Esophagus muscularis mucosa (tissue), 3 donors: ENCODE data around the gene CAMKV.

Experiments used
- POLR2AphosphoS5 ChIP-seq, 2 donors: sonication (generic); formaldehyde crosslinking; IDR thresholded peaks; one replicate each; pipeline ENCODE4 v1.6.1; 2017; ENCODE audit warnings: antibody characterized with exemption in 2 of 2
- TF ChIP-seq, protein P1 (sequence below), 3 experiments: fragments of 200-600 bp in 2 of 3; fragments of 450-650 bp in 1 of 3; sonication (generic) in 2 of 3; IDR thresholded peaks; one replicate each; pipeline ENCODE4 v1.5.1; 2017 to 2019; ENCODE audit warnings: antibody characterized with exemption in 3 of 3, mild to moderate bottlenecking in 2 of 3, moderate library complexity in 1 of 3

DNA sequence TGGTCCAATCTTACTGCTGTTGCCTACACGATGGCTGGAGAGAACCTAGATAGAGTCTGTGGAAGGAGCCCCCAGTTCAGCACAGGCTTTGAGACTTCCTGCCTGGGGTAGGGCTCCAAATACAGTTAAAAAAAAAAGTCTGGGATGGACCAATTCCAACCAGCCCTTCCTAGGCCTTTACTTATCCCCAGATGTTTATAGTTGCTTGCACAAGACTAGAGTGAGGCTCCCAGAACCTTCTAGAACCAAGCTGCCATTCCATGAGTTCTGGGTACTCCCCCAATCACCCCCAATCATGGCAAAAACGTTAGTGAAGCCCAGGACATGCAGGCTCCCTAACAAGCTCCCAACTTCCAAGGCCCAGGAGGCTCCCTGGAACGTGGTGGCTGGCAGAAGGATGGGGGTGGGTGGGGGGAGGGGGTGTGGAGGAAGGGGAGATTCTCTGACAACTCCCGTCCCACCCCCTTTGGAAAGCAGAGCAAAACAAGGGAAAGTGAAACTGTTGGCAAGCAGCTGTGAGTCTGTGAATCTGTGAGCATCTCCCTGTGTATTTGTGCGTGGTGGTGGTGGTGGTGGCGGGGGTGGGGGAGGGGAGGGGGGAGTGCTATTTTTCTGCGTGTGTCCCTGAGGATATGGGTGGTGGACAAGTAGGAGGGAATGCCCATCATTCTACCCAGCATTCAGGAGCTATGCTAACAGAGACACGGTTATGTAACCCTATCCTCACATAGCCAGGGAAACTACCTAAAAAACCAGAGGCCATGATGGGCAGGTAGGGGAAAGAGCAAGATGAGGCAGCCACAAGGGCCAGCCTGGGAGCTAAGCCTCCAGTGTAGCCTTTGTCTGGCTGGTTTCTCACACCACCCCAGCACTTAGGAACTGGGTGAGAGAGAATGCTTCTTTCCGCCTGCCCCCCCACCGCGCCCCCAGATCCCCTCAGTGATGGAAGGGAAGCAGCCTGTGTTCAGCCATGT is 31.9 kb upstream of the CAMKV start:
- TF ChIP-seq, protein P1, sequence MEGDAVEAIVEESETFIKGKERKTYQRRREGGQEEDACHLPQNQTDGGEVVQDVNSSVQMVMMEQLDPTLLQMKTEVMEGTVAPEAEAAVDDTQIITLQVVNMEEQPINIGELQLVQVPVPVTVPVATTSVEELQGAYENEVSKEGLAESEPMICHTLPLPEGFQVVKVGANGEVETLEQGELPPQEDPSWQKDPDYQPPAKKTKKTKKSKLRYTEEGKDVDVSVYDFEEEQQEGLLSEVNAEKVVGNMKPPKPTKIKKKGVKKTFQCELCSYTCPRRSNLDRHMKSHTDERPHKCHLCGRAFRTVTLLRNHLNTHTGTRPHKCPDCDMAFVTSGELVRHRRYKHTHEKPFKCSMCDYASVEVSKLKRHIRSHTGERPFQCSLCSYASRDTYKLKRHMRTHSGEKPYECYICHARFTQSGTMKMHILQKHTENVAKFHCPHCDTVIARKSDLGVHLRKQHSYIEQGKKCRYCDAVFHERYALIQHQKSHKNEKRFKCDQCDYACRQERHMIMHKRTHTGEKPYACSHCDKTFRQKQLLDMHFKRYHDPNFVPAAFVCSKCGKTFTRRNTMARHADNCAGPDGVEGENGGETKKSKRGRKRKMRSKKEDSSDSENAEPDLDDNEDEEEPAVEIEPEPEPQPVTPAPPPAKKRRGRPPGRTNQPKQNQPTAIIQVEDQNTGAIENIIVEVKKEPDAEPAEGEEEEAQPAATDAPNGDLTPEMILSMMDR (IDR thresholded peaks at IDR 0.05): no peak
- TF ChIP-seq POLR2AphosphoS5 (IDR thresholded peaks at IDR 0.05): no peak
